ENCODE data around the gene PAK1IP1. TPM values are rescaled to one million over a fixed set of nuclear protein-coding genes. Genes with fewer than 3 reads are reported as not detected.
A peak's percentile ranks its signal among the peaks of the same experiment; 100 is the strongest.
"Not testable (repeated sequence)": the region's sequence is repeated elsewhere in the genome, so short reads cannot be mapped to it uniquely, and the experiment has no call there.

PAK1IP1 gene, protein sequence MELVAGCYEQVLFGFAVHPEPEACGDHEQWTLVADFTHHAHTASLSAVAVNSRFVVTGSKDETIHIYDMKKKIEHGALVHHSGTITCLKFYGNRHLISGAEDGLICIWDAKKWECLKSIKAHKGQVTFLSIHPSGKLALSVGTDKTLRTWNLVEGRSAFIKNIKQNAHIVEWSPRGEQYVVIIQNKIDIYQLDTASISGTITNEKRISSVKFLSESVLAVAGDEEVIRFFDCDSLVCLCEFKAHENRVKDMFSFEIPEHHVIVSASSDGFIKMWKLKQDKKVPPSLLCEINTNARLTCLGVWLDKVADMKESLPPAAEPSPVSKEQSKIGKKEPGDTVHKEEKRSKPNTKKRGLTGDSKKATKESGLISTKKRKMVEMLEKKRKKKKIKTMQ
- polyA plus RNA-seq = 10 to 100 TPM in 2 of 3 donors, 1 to 10 TPM in 1; 6.2 to 17.3 (median 17.2) TPM

DNA sequence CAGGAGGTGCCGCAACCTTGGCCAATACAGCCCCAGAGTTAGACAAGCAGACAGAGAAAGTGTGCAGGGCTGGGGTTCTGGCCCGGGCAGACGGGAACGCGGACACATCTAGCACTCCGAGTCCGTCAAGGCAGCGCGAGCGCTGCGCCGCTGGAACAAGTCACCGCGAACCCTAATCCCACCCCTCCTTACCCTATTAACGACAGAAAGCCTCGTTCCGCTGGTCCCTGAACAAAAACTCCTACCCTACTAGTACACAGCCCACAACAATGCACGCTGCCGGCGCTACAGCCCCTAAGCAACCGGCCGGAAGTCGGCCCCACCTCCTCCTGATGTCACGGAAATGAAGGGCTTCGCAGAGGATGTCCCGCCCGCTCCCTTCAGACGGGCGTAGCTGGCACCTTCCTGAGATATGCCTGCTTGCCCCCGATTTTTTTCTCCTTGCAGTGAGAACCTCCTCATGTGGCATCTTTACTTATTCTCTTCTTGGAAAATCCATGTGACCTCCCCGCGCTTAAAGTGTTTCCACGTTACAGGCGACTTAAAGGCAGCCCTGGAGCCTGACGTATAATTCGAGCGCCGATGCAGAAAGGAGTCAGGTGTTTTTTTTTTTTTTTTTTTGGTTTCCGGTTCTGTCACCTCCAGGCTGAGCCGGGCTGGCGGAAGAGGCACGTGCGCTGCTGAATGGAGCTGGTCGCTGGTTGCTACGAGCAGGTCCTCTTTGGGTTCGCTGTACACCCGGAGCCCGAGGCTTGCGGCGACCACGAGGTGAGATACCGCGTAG, at the start of gene PAK1IP1, which contains the start of gene C6orf52:
Gene PAK1IP1, plus strand, starts transcription at position 671 of the 784 bp plus-strand sequence. Its CDS starts 14 bp downstream, at position 685.
Gene C6orf52, minus strand, starts transcription at position 315 of the 784 bp plus-strand sequence. CDS start 7,066 bp downstream, outside the sequence.
- H3K27ac ChIP-seq (ENCODE audit: low read depth, low read length) = peak within 1 kb of the TSS; percentile 48
- WGBS, 3 donors = 0% methylated on average over 53 of the region's 53 CpGs

DNA sequence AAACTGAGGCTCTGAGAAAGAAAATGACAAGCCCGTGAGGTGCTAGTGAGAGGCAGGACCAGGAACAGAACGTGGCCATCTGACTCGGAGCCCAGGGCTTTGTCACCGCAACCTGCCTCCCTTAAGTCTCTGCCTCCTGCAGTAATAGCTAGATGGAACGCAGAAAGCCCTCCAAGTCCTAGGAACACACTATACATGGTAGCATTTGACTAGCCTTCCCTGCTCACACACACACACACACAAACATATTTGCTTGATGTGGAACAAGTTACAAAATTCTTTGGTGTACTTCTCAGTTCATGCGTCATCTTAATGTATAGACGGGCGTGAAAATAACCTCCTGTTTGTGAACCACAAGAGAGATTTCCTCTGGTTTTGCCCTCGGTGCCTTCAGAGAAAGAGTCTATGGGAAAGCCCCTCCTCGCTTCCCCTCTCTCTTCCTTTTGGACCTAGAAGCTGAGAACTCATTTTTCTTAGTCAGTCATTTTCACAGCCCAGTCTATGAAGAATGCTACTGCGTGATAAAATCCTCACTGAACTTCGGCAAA, 39.2 kb upstream of the PAK1IP1 start:
- WGBS, 3 donors = 46 to 79% (median 61%) methylated on average over 12 of the region's 12 CpGs
- H3K27ac ChIP-seq (ENCODE audit: low read depth, low read length) = no peak overlapping the region

DNA sequence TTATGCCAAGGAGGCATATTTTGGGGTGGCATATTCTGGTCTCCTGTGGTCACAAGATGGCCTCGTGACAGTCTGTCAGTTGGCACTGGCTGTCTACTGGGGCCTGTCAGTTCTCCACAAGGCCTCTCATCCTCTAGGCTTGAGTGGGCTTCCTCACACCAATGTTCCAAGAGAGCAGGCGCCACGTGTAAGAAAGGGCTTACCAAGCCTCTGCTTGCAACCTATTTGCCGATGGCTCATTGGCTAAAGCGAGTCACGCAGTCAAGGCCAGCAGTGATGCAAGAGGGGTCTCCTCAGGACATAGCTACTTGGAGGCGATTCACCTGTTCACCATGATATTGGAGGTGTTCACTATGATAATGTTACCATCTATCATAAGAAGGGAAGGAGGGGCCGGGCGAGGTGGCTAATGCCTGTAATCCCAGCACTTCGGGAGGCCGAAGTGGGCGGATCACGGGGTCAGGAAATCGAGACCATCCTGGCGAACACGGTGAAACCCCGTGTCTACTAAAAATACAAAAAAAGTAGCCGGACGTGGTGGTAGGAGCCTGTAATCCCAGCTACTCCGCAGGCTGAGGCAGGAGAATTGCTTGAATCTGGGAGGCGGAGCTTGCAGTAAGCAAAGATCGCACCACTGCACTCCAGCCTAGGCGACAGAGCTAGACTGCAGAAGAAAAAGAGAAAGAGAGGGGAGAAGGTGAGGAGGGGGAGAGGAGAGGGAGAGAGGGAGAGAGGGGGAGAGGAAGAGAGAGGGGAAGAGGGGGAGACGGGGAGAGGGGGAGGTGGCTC, 35.7 kb upstream of the PAK1IP1 start:
- no peak overlapping the region for H3K27ac ChIP-seq (ENCODE audit: low read depth, low read length)
- WGBS, 3 donors = 82 to 90% (median 86%) methylated on average over 23 to 24 of the region's 24 CpGs

DNA sequence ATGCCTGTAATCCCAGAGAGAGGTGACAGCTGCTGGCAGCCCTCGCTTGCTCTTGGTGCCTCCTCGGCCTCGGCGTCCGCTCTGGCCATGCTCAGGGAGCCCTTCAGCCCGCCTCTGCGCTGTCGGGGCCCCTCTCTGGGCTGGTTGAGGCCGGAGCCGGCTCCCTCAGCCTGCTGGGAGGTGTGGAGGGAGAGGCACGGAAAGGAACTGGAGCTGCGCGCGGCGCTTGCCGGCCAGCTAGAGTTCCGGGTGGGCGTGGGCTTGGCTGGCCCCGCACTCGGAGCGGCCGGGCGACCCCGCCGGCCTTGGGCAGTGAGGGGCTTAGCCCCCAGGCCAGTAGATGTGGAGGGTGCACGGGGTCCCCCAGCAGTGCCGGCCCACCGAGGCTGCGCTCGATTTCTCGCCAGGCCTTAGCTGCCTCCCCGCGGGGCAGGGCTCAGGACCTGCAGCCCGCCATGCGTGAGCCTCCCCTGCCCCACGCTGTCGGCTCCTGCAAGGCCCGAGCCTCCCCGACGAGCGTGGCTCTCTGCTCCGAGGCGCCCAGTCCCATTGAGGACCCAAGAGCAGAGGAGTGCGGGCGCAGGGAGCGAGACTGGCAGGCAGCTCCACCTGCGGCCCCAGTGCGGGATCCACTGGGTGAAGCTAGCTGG, 34.9 kb upstream of the PAK1IP1 start:
- WGBS, 3 donors = 78 to 87% (median 79%) methylated on average over 35 to 48 of the region's 48 CpGs
- no peak overlapping the region for H3K27ac ChIP-seq (ENCODE audit: low read depth, low read length)

DNA sequence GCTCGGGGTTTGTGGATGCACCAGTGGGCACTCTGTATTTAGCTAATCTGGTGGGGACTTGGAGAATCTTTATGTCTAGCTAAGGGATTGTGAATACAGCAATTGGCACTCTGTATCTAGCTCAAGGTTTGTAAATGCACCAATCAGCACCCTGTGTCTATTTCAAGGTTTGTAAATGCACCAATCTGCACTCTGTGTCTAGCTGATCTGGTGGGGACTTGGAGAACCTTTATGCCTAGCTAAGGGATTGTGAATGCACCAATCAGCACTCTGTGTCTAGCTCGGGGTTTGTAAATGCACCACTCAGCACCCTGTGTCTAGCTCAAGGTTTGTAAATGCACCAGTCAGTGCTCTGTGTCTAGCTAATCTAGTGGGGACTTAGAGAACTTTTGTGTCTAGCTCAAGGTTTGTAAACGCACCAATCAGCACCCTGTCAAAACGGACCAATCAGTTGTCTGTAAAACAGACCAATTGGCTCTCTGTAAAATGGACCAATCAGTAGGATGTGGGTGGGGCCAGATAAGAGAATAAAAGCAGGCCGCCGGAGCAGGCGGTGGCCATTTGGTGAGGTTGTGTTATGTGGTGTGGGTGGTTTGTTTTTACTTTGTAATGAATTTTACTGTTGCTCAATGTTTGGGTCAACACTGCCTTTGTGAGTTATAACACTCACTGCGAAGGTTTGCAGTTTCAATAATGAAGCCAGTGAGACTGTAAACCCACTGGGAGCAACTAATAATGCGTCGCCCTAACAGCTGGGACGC, 34.2 kb upstream of the PAK1IP1 start:
- 88 to 93% (median 92%) methylated on average over 11 of the region's 11 CpGs for WGBS, 3 donors
- H3K27ac ChIP-seq (ENCODE audit: low read depth, low read length) = not testable (repeated sequence)

DNA sequence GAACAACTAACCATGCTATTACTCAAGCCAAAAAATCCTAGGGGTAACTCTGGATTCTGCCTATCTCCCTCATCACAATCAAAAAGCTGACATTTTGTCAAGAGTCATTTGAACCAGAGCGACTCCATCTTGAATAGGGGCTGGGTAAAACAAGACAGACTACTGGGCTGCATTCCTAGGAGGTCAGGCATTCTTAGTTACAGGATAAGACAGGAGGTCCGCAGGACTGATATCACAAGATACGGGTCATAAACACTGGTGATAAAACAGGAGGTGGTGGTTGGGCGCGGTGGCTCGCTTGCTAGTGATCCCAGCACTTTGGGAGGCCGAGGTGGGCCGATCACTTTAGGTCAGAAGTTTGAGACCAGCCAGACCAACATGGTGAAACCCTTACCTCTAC, 32.6 kb upstream of the PAK1IP1 start:
- WGBS, 3 donors = 90 to 93% (median 91%) methylated on average over 8 of the region's 8 CpGs
- no peak overlapping the region for H3K27ac ChIP-seq (ENCODE audit: low read depth, low read length)

DNA sequence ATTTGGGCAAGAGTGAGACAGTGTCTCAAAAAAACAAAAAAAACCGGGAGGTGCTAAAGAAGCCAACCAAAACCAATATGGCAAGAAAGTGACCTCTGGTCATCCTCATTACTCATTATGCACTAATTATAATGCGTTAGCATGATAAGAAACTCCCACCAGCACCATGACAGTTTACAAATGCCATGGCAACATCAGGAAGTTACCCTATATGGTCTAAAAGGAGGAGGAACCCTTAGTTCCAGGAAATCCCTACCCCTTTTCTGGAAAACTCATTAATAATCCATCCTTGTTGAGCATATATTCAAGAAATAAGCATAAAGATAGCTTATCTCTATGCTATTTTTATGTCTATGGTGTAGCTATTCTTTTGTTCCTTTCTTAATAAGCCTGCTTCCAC, 32.0 kb upstream of the PAK1IP1 start:
- H3K27ac ChIP-seq (ENCODE audit: low read depth, low read length) = no peak overlapping the region
- WGBS, 3 donors = 85 to 90% (median 85%) methylated on average over 2 of the region's 2 CpGs

DNA sequence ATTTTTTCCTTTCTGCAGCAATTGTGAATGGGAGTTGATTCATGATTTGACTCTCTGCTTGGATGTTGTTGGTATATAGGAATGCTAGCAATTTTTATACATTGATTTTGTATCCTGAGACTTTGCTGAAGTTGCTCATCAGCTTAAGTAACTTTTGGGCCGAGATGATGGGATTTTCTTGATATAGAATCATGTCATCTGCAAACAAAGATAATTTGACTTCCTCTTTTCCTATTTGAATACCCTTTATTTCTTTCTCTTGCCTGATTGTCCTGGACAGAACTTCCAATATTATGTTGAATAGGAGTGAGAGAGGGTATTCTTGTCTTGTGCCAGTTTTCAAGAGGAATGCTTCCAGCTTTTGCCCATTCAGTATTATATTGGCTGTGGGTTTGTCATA, 29.2 kb upstream of the PAK1IP1 start:
- H3K27ac ChIP-seq (ENCODE audit: low read depth, low read length) = not testable (repeated sequence)
- 42 to 52% (median 50%) methylated on average over 1 of the region's 1 CpG for WGBS, 3 donors

DNA sequence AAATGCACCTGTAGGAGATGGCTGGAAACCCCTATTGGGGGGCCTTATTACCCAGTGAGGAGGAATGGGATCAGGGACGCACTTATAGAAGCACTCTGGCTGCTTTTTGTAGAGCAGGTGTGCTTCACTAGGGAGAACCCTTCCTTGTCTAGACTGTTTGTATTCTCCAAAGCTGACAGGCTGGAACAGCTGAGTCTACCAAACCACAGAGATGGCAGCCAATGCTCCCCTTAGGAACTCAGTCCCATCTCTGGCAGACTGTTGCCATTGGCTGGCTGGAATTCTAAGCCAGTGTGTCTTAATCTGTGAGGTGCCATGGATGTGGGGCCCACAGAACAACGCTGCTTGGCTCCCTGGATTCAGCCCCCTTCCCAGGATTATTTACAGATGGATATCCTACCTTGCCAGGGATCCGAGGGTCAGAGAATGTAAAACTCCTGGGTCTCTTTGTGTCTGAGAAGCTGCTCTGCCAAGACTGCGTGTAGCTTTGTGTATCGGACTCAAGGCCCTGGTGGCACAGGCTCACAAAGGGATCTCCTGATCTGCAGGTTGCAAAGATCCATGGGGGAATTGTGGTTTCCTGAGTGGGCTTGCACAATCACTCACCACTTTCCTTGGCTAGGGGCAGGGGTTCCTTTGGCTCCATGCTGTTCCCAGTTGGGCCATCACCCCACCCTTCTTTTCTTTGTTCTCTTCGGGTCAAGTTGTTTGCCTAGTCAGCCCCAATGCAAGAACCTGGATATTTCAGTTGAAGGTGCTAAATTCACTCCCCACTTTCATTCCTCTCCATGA, 26.4 kb upstream of the PAK1IP1 start:
- 82 to 89% (median 86%) methylated on average over 6 of the region's 6 CpGs for WGBS, 3 donors
- H3K27ac ChIP-seq (ENCODE audit: low read depth, low read length) = no peak overlapping the region

DNA sequence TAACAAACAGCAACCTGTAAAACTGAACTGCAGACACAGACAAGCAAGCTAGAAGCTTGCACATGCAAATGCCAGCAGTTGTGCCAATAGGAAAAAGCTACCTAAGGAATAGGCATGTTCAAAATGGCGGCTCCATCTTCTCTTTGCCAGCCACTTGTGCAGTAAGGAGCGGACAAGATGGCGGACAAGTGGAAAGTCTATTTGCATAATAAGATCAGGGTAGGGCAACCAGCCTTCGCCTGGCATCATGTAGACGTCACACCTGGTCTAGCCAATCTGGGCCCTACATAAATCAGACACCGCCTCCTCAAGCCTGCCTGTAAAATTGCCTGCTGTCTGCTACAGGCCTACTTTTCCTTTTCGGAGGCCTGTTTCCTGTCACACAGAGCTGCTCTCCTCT, 18.4 kb upstream of the PAK1IP1 start:
- H3K27ac ChIP-seq (ENCODE audit: low read depth, low read length) = no peak overlapping the region
- 88 to 97% (median 94%) methylated on average over 7 of the region's 7 CpGs for WGBS, 3 donors

DNA sequence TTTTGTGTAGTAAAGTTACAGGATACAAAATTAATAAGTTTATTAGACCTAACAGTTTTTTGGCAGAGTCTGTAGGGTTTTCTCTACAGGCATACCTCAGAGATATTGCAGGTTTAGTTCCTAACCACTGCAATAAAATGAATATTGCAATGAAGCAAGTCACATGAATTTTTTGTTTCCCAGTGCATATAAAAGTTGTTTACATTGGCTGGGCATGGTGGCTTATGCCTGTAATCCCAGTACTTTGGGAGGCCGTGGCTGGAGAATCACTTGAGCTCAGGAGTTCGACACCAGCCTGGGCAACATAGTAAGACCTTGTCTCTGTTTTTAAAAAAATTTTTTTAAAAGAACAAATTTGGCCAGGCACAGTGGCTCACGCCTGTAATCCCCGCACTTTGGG, 16.3 kb upstream of the PAK1IP1 start:
- 87 to 95% (median 87%) methylated on average over 4 of the region's 4 CpGs for WGBS, 3 donors
- H3K27ac ChIP-seq (ENCODE audit: low read depth, low read length) = no peak overlapping the region

DNA sequence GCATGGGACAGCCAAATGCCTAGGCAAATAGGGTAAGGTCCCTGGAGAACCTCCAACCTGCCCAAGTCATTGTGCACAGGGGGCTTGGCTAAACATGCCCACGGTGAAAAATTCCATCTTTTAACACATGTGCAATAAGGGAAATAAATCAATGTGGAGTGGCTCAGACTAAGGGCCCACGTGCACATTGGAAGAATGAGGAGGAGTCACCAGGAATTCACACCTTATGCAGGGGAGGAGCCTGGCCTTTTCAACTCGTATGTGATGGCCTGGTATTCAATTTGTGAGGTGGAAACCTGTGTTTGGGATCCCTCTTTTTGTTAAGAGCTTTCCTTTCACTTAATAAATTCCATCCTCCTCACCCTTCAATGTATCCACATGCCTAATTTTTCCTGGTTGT, 13.0 kb upstream of the PAK1IP1 start:
- 65 to 74% (median 69%) methylated on average over 3 of the region's 3 CpGs for WGBS, 3 donors
- no peak overlapping the region for H3K27ac ChIP-seq (ENCODE audit: low read depth, low read length)

DNA sequence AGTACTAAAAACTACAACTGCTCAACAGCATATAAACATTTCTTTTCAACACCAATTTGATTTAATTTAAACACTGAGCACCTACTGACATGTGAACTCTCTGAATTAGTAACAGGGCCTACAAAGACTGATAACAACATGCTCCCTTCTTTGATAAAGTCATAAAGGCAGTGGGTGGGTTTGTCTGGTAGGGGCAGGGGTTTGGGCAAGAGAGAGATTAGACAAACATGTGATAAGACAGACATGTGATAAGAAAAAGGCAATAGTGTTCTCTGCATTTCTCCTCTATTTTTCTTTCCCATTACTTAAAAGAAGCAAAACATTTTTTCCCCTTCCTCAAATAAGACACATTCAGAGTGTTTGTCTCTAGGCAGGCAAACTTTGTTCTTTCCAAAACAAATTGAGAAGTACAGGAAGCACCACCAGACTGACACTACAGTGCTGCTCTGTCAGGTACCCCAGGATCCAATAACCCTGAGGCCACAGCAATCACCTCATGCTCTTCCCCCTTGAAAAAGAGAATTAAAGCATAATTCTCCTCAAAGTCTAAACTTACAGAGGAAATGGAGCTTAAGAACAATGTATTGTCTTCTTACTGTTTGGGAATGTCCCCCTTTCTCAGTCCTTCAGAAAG, 12.3 kb upstream of the PAK1IP1 start:
- no peak overlapping the region for H3K27ac ChIP-seq (ENCODE audit: low read depth, low read length)

DNA sequence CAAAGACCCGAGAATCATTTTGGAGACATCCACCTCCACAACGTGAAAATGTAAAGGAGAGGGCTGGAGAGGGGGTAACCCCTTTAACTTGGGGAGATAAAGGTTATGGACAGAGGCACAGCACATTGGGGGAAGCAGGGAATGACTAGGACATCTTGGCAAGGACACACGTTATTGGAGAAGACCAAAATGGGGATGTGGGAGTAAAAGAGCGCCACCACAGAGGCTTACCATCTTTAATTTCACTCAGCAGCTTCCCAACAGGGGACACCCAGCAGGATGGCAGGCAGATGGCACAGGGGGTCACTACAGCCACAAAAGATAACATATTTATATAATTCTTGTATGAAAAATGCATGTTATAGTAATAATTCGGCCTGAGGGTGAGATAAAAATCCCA, 10.2 kb upstream of the PAK1IP1 start:
- 67 to 71% (median 68%) methylated on average over 5 of the region's 5 CpGs for WGBS, 3 donors
- H3K27ac ChIP-seq (ENCODE audit: low read depth, low read length) = no peak overlapping the region

DNA sequence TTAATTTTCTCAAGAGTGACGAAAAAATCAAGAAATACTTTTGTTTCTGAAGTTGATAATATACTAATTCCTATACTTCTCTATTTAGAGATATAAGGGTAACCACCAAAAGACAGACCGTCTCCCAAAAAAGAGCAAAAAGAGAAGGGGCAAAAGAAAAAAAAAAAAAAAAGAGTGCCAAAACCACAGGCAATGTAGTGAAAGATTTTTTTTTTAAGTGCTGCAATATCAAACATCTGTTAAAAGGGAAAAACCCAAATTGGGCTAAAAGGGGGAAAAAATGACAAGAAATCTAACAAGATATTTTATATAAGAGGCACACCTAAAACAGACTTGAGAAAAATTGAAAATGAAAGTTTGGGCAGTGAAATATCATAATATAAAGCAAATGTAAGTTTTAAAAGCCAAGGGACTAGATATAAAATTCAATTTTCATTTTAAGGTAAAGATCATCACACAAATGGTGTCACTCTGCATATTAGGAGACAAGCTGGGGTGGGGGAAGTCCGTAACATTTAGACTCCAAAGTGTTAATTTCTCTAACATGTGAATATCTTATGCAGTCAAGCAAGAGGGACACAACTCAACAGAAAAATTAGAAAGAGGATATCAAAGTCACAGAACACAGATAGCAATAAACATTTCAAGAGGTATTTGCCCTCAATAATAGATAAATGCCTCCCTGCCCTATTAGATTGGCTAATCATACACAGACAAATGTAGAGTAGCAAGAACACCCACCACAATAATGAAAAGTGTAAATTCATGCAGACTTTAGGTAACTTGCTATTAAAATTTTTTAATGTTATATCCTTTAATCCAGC, 9.5 kb upstream of the PAK1IP1 start:
- 50 to 89% (median 65%) methylated on average over 3 of the region's 3 CpGs for WGBS, 3 donors
- no peak overlapping the region for H3K27ac ChIP-seq (ENCODE audit: low read depth, low read length)
